ENCODE data around the gene ANO1.
"Not testable (repeated sequence)": the region's sequence is repeated elsewhere in the genome, so short reads cannot be mapped to it uniquely, and the experiment has no call there.

Gene ANO1

GRCh38 chr11:70218076-70218475, 140.0 kb downstream of the ANO1 start:
- DNase-seq, result not testable (repeated sequence)

GRCh38 chr11:70220136-70220535, 142.0 kb downstream of the ANO1 start:
- DNase-seq, result no peak

GRCh38 chr11:70220920-70221319, 142.8 kb downstream of the ANO1 start:
- DNase-seq, result no peak

GRCh38 chr11:70225681-70226177, 147.6 kb downstream of the ANO1 start:
- DNase-seq, result no peak

- DNase-seq, result no peak
Measured at GRCh38 chr11:70226183-70226582, 148.1 kb downstream of the ANO1 start.

- DNase-seq, result no peak
Measured at GRCh38 chr11:70226967-70227366, 148.8 kb downstream of the ANO1 start.

- no peak for DNase-seq
Measured at GRCh38 chr11:70229737-70230136, 151.6 kb downstream of the ANO1 start.

- DNase-seq, result no peak
Measured at GRCh38 chr11:70230151-70230839, 152.2 kb downstream of the ANO1 start.

- no peak for DNase-seq
Measured at GRCh38 chr11:70230840-70231710, 153.0 kb downstream of the ANO1 start.

- no peak for DNase-seq
Measured at GRCh38 chr11:70233034-70233433, 154.9 kb downstream of the ANO1 start.

- DNase-seq, result no peak
Measured at GRCh38 chr11:70233511-70233934, 155.4 kb downstream of the ANO1 start.

- DNase-seq, result no peak
Measured at GRCh38 chr11:70233962-70234361, 155.8 kb downstream of the ANO1 start.
